Activated naive CD4-positive, alpha-beta T cell treated with Interleukin-2 at 50 U/mL for 16 hours (primary cell): ENCODE measurements around the gene TPPP.

ENCODE experiments used
- DNase-seq: peaks from one replicate; pipeline ENCODE4 v3.0.0-alpha.2; 2020

The TPPP gene

GRCh38 chr5:676699-677076, 16.5 kb downstream of the TPPP start:
- no peak for DNase-seq

GRCh38 chr5:675871-676698, 17.1 kb downstream of the TPPP start:
- DNase-seq: no peak

GRCh38 chr5:675111-675870, 17.9 kb downstream of the TPPP start:
- DNase-seq: no peak

- no peak for DNase-seq
Observed at GRCh38 chr5:674630-675011, 18.5 kb downstream of the TPPP start.

GRCh38 chr5:673831-674629, 19.1 kb downstream of the TPPP start:
- no peak for DNase-seq

GRCh38 chr5:673161-673830, 19.9 kb downstream of the TPPP start:
- no peak for DNase-seq

- peak; percentile 77 for DNase-seq
Observed at GRCh38 chr5:672329-673160, 20.6 kb downstream of the TPPP start.

- DNase-seq: peak; percentile 75
Observed at GRCh38 chr5:671459-672328, 21.5 kb downstream of the TPPP start.

GRCh38 chr5:670396-671270, 22.5 kb downstream of the TPPP start:
- no peak for DNase-seq

- DNase-seq: no peak
Observed at GRCh38 chr5:669842-670395, 23.2 kb downstream of the TPPP start.

GRCh38 chr5:669111-669841, 23.9 kb downstream of the TPPP start:
- peak; percentile 34 for DNase-seq

- DNase-seq: no peak
Observed at GRCh38 chr5:668283-668995, 24.7 kb downstream of the TPPP start.

GRCh38 chr5:666816-667498, 26.2 kb downstream of the TPPP start:
- DNase-seq: no peak

- no peak for DNase-seq
Observed at GRCh38 chr5:665956-666711, 27.0 kb downstream of the TPPP start.

- no peak for DNase-seq
Observed at GRCh38 chr5:665541-665955, 27.6 kb downstream of the TPPP start.

- no peak for DNase-seq
Observed at GRCh38 chr5:664994-665360, 28.2 kb downstream of the TPPP start.
